Spleen (tissue), 11 donors: ENCODE measurements around the gene PAX6. TPM values are rescaled to one million over a fixed set of nuclear protein-coding genes. Genes with fewer than 3 reads are reported as not detected.

Experiments
- DNase-seq: peaks from one replicate; pipeline ENCODE4 v3.0.0-alpha.2; 2020
- H3K27ac ChIP-seq, 8 donors: fragments of 200-600 bp; sonication (generic) in 7 of 8; 1 replicate in 4 of 8; 2 replicates in 4 of 8; pipeline versions ENCODE4 v1.5.0 to v1.8.0; 2016 to 2021; ENCODE audit warnings: inconsistent platforms in 4 of 8, mild to moderate bottlenecking in 4 of 8, moderate library complexity in 1 of 8
- H3K27me3 ChIP-seq, 7 donors: fragments of 200-600 bp; sonication (generic) in 6 of 7; replicated peaks in 1 of 7; 1 replicate in 4 of 7; 2 replicates in 3 of 7; pipeline versions ENCODE4 v1.5.0 to v1.8.0; 2016 to 2021; ENCODE audit warnings: inconsistent platforms in 3 of 7, mild to moderate bottlenecking in 1 of 7
- H3K36me3 ChIP-seq, 6 donors: fragments of 200-600 bp; sonication (generic) in 5 of 6; 1 replicate in 4 of 6; 2 replicates in 2 of 6; pipeline versions ENCODE4 v1.5.0 to v1.8.0; 2016 to 2021; ENCODE audit warnings: inconsistent platforms in 2 of 6
- H3K4me1 ChIP-seq, 6 donors: fragments of 200-600 bp; sonication (generic) in 5 of 6; 1 replicate in 3 of 6; 2 replicates in 3 of 6; pipeline versions ENCODE4 v1.5.0 to v1.8.0; 2016 to 2021; ENCODE audit warnings: inconsistent platforms in 3 of 6
- H3K4me3 ChIP-seq, 8 donors: fragments of 200-600 bp; sonication (generic) in 7 of 8; 1 replicate in 4 of 8; 2 replicates in 4 of 8; pipeline versions ENCODE4 v1.5.0 to v1.8.0; 2016 to 2021; ENCODE audit warnings: inconsistent platforms in 4 of 8, mild to moderate bottlenecking in 4 of 8, moderate library complexity in 2 of 8
- H3K9me3 ChIP-seq, 8 donors: fragments of 200-600 bp; sonication (generic) in 7 of 8; 1 replicate in 4 of 8; 2 replicates in 4 of 8; pipeline versions ENCODE4 v1.5.0 to v1.8.0; 2016 to 2021; ENCODE audit warnings: inconsistent platforms in 4 of 8
- POLR2A ChIP-seq, 3 donors: fragments of 450-650 bp; IDR thresholded peaks; one replicate each; pipeline ENCODE4 v1.5.1; 2017; ENCODE audit warnings: antibody characterized with exemption in 3 of 3, mild to moderate bottlenecking in 1 of 3
- POLR2AphosphoS5 ChIP-seq, 3 donors: sonication (generic); formaldehyde crosslinking; IDR thresholded peaks; one replicate each; pipeline ENCODE4 v1.5.1; 2017; ENCODE audit warnings: antibody characterized with exemption in 3 of 3
- WGBS, 5 donors: extraction: QIAGEN DNeasy Blood & Tissue Kit in 3 of 5; methylation state at CpG; one replicate each; pipeline versions ENCODE4 v1.1.5 to v1.1.7; 2013 to 2018; 5-methylcytosine and 5-hydroxymethylcytosine counted together
- intact Hi-C: fragments of 100-400 bp; cut with DNase I; formaldehyde crosslinking; loops from one replicate; pipeline ENCODE4 v1.15.0; 2023; ENCODE audit warnings: low total_unique reads
- polyA plus RNA-seq, 3 donors: library from polyadenylated mRNA; stranded (reverse); fragments of 200-250 nt; gene quantifications; one replicate each; pipeline ENCODE4 v1.2.1, GENCODE V29; 2013
- total RNA-seq, 7 donors: library from RNA; depleted of rRNA in 3 of 7; stranded (reverse); fragments of >200 nt in 3 of 7; fragmentation: NEBNext Ultra II Directional in 4 of 7; extraction: Animal tissue kit (Norgen Biotek cat#: 25700) in 4 of 7; gene quantifications; one replicate each; pipeline versions ENCODE4 v1.1.0 to v1.2.1, GENCODE V29; 2016 to 2021
- TF ChIP-seq, protein P1 (sequence below), 11 experiments: fragments of 200-600 bp in 7 of 11; fragments of 450-650 bp in 4 of 11; sonication (generic) in 4 of 11; IDR thresholded peaks in 8 of 11; conservative IDR thresholded peaks in 3 of 11; 1 replicate in 7 of 11; 2 replicates in 4 of 11; pipeline versions ENCODE4 v1.4.0 to v1.8.0; 2016 to 2021; ENCODE audit warnings: antibody characterized with exemption in 11 of 11, inconsistent platforms in 4 of 11, mild to moderate bottlenecking in 1 of 11
- donor health status: healthy with polysubstance abuse.
- donor health status: DM: no; HTN: no; CAD: no; lungs with moderate emphysema.
- donor health status: DM: no; HTN: no; CAD: no.
- donor health status: Bipolar disorder and iron deficiency.
- donor health status: healthy.
- donor health status: DM: no; HTN: no; CAD: no.
- donor health status: DM: yes; HTN: yes; CAD: no.

Gene PAX6
- total and polyA plus RNA-seq, 10 donors = 0.02 to 0.05 TPM; not detected in 8

DNA sequence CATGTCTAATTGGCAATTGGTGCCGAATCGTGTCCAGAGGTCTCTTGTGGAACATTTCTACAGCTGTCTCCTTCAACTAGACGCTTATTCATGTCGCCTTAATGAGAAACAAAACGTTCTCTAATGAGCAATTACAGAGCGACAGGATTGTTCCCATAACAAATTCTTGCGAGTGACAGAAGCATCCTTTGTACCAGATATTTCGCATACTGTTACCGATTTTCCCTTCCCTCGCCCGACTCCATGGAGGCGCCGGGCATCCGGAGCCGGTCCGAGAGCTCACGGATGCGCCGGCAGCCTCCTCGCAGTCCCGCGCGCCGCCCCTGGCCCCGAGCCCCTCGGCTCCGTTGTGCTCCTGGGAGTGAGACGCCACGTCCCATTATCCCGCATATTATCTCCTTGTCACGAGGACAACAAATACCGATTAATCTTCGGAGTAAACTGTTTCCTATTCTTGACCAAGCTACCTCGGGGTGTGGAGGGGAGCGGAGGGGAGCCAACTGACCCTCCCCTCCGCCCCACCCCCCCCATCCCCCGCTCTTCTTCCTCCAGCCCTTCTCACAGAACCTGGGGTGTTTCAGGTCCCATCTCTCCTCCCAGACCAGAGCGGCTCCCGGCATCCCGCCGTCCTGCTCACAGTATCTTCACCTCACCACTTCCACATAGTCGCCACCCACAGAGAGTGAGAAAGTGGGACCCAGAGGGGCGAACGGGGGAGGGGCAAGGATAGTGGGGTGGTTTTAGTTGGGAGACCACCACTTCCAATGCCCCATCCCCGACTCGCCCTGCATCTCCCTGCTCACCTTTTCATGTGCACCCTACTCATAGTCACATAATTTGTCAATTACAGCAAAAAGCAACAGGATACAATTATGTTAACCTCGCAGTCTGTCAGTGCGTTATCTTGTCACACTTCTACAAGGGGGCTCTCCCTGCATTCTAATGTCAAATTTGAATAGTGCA, 11.4 kb downstream of the PAX6 start:
- Histone ChIP-seq H3K9me3 (peaks cover 0 to 14% (median 0%) of the 10 kb centered on the region in 8 donors), H3K27me3 (peaks cover 17 to 100% (median 96%) of the 10 kb centered on the region in 7 donors), H3K27ac (no peak overlapping the region), H3K36me3 (no peaks in the 10 kb centered on the region), H3K4me3 (no peak overlapping the region), H3K4me1 (peaks cover 13 to 48% (median 30%) of the 10 kb centered on the region in 6 donors)
- TF ChIP-seq, protein P1, sequence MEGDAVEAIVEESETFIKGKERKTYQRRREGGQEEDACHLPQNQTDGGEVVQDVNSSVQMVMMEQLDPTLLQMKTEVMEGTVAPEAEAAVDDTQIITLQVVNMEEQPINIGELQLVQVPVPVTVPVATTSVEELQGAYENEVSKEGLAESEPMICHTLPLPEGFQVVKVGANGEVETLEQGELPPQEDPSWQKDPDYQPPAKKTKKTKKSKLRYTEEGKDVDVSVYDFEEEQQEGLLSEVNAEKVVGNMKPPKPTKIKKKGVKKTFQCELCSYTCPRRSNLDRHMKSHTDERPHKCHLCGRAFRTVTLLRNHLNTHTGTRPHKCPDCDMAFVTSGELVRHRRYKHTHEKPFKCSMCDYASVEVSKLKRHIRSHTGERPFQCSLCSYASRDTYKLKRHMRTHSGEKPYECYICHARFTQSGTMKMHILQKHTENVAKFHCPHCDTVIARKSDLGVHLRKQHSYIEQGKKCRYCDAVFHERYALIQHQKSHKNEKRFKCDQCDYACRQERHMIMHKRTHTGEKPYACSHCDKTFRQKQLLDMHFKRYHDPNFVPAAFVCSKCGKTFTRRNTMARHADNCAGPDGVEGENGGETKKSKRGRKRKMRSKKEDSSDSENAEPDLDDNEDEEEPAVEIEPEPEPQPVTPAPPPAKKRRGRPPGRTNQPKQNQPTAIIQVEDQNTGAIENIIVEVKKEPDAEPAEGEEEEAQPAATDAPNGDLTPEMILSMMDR (IDR thresholded peaks at IDR 0.05 in 8 of 11, conservative IDR thresholded peaks at IDR 0.05 in 3 of 11) = no peak
- TF ChIP-seq POLR2AphosphoS5 (IDR thresholded peaks at IDR 0.05) (no peak), POLR2A (IDR thresholded peaks at IDR 0.05) (no peak)
- DNase-seq = no peak
- intact Hi-C loops = no loop called here
- 6 to 11% (median 9%) methylated on average over 44 to 48 of the region's 48 CpGs for WGBS, 5 donors

DNA sequence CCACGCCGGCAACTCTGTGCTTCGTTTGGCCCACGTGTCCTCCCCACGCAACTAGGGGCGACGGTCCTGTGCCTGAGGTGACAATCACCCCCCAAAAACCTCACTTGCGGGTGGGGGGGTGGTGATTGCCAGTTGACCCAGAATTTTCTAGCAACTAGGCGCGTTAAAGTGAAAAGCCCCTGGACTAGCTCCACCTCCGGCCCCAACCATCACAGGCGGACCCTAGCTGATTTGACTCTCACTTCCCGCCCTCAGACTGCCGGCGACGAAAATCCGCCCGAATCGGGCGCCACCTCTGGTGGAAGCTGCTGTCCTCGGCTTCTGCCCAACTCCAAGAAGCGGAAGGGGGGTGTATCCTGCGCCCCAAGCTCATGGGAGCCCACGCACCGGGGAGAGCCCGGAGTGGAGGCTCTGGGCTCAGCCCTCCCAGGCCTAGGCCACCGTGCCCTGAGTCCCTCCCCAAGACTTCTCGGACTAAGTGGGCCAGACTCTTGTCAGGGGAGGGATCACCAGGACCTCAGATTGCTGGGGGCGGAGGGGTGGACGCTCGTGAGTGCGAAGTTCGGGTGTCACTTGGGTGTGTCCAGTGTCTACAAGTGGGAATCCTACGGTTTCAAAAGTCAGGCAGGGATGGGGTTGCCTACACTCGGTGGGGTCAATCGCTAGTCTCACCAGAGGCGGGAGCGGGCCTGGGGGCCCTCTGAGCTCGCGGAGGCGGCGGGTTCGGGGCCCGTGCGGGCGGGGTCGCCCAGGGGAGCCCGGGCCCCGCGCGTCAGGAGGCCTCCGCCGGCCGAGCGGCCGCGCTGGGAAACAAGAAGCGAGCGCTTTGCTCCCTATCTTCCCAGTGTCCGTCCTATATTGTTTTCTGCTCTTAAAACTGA, 12.3 kb downstream of the PAX6 start:
- Histone ChIP-seq H3K27ac (no peak overlapping the region), H3K4me3 (peak overlapping the region in 1 of 8 donors; percentile 44), H3K4me1 (peaks cover 5 to 39% (median 21%) of the 10 kb centered on the region in 6 donors), H3K27me3 (peaks cover 17 to 95% (median 87%) of the 10 kb centered on the region in 7 donors), H3K9me3 (peaks cover 0 to 14% (median 0%) of the 10 kb centered on the region in 8 donors), H3K36me3 (no peaks in the 10 kb centered on the region)
- TF ChIP-seq POLR2AphosphoS5 (IDR thresholded peaks at IDR 0.05) (no peak), POLR2A (IDR thresholded peaks at IDR 0.05) (no peak)
- TF ChIP-seq, protein P1 (IDR thresholded peaks at IDR 0.05 in 8 of 11, conservative IDR thresholded peaks at IDR 0.05 in 3 of 11) = no peak
- intact Hi-C loops = no loop called here
- 2 to 6% (median 4%) methylated on average over 36 to 60 of the region's 60 CpGs for WGBS, 5 donors
- DNase-seq = peak; percentile 69

DNA sequence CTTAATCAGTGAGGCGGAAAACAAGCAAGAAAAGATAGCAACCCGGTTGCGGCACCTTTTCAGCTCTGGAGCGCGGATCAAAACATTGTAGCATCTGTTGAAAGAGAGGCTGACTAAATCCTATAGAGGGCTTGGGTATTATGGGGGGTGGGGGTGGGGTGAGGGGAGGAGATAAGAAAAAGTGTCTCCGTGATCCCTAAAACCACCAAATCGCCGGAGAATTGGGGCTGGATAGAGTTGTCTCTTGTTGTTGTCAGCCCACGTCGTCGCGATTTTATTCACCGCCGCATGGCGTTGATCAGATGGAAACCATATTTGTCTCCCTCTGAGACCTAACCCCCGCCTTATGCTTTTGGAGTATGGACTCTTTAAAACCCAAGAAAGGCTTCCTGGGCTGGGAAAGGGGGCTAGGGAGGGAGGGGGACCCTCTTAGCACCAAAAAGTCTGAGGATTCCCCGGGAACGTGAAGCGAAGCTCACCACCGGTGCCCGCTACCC, 13.0 kb downstream of the PAX6 start:
- peaks cover 5 to 34% (median 20%) of the 10 kb centered on the region in 6 donors for H3K4me1 ChIP-seq
- WGBS, 5 donors = 6 to 13% (median 11%) methylated on average over 18 to 21 of the region's 21 CpGs
- no peak for DNase-seq
- TF ChIP-seq POLR2AphosphoS5 (IDR thresholded peaks at IDR 0.05) (no peak), POLR2A (IDR thresholded peaks at IDR 0.05) (no peak)
- intact Hi-C loops = no loop called here
- peaks cover 0 to 8% (median 0%) of the 10 kb centered on the region in 8 donors for H3K9me3 ChIP-seq
- H3K27ac ChIP-seq = no peak overlapping the region
- peak overlapping the region in 1 of 8 donors; percentile 44 for H3K4me3 ChIP-seq
- H3K27me3 ChIP-seq = peaks cover 17 to 95% (median 80%) of the 10 kb centered on the region in 7 donors
- no peaks in the 10 kb centered on the region for H3K36me3 ChIP-seq
